K562 (cell line): ENCODE measurements around the gene ADGRE2. TPM values are rescaled to one million over a fixed set of nuclear protein-coding genes. Genes with fewer than 3 reads are reported as not detected.

Experiments
- ATAC-seq: fragments of 200-7000 bp; cut with Tn5 transposase; 3 replicates; pipeline ENCODE4 v1.9.1; 2020; ENCODE audit warnings: moderate library complexity
- BruUV-seq: library from RNA; stranded (reverse); fragments of 400-500 nt; replicated peaks from 2 replicates; lab custom pipeline; 2021; lab: Mats Ljungman, UMichigan
- CTCF ChIA-PET: fragments of 300-600 bp; formaldehyde crosslinking; extraction: SDS; loops from one replicate; lab custom pipeline; 2021; ENCODE audit warnings: low intra/inter-chr PET ratio; lab: Yijun Ruan, JAX
- POLR2A ChIA-PET: fragments of 300-600, 350-650 bp; sonication (Branson Sonifier 250); formaldehyde crosslinking; extraction: SDS; loops from one replicate; lab custom pipeline; 2021; ENCODE audit warnings: antibody characterized with exemption, inconsistent platforms; lab: Yijun Ruan, JAX
- DNase-seq, 4 experiments: peaks; one replicate each; pipeline versions ENCODE4 v3.0.0 to v3.0.0-alpha.2; 2011 to 2018; ENCODE audit warnings: low spot score in 3 of 4, mixed read lengths in 3 of 4; ENCODE audit errors: extremely low read depth in 1 of 4
- FAIRE-seq: peaks from 2 replicates; lab custom pipeline; 2011; peaks lifted over from hg19 to GRCh38; lab: Jason Lieb, UNC
- H2AFZ ChIP-seq: 2 replicates; pipeline ENCODE4 v1.6.0; 2011; ENCODE audit warnings: low read depth, low read length, control low read depth, inconsistent platforms
- H3K27ac ChIP-seq: fragments of 200-600 bp; 3 replicates; pipeline ENCODE4 v1.8.0; 2011; ENCODE audit warnings: low read depth, mild to moderate bottlenecking, control low read depth, inconsistent platforms, low read length, moderate library complexity, mixed read lengths; ENCODE audit errors: extremely low read depth
- H3K27me3 ChIP-seq, 2 experiments: fragments of 300-600 bp in 1 of 2; 2 replicates in 1 of 2; 3 replicates in 1 of 2; pipeline versions ENCODE4 v1.6.0 to v1.8.0; 2011; ENCODE audit warnings: inconsistent platforms in 2 of 2, low read length in 2 of 2, mild to moderate bottlenecking in 1 of 2, mixed read lengths in 1 of 2, moderate library complexity in 1 of 2; ENCODE audit not compliant: control insufficient read depth in 2 of 2, insufficient read depth in 2 of 2
- H3K36me3 ChIP-seq: fragments of 300-600 bp; 3 replicates; pipeline ENCODE4 v1.8.0; 2011; ENCODE audit warnings: mild to moderate bottlenecking, low read length, inconsistent platforms; ENCODE audit not compliant: control insufficient read depth, insufficient read depth
- H3K4me1 ChIP-seq, 2 experiments: fragments of 200-600 bp in 1 of 2; replicated peaks in 1 of 2; 2 replicates in 1 of 2; 3 replicates in 1 of 2; pipeline versions ENCODE4 v1.5.1 to v1.8.0; 2011; ENCODE audit warnings: inconsistent platforms in 2 of 2, low read length in 2 of 2, mild to moderate bottlenecking in 1 of 2, mixed read lengths in 1 of 2, moderate library complexity in 1 of 2; ENCODE audit not compliant: control insufficient read depth in 2 of 2, insufficient read depth in 2 of 2
- H3K4me2 ChIP-seq: 2 replicates; pipeline ENCODE4 v1.6.1; 2011; ENCODE audit warnings: low read length, control low read depth, inconsistent platforms, mixed read lengths; ENCODE audit not compliant: insufficient read depth
- H3K4me3 ChIP-seq: fragments of 200-600 bp; sonication (generic), shearing (Covaris generic); 2 replicates; pipeline ENCODE4 v1.5.1; 2016; ENCODE audit warnings: control low read depth, inconsistent platforms
- H3K79me2 ChIP-seq: fragments of 200-600 bp; 3 replicates; pipeline ENCODE4 v1.8.0; 2011; ENCODE audit warnings: low read length, inconsistent platforms; ENCODE audit not compliant: control insufficient read depth, insufficient read depth
- H3K9ac ChIP-seq, 2 experiments: 2 replicates each; pipeline versions ENCODE4 v1.6.0 to v1.6.1; 2011; ENCODE audit warnings: low read depth in 2 of 2, low read length in 2 of 2, control low read depth in 1 of 2, inconsistent platforms in 1 of 2, mild to moderate bottlenecking in 1 of 2, mixed read lengths in 1 of 2; ENCODE audit not compliant: insufficient read depth in 1 of 2
- H3K9me1 ChIP-seq: one replicate; pipeline ENCODE4 v1.6.0; 2011; ENCODE audit warnings: inconsistent platforms, mild to moderate bottlenecking, low read length, moderate library complexity; ENCODE audit not compliant: control insufficient read depth, insufficient read depth
- H3K9me3 ChIP-seq: replicated peaks from 2 replicates; pipeline ENCODE4 v1.5.1; 2011; ENCODE audit warnings: low read depth, low read length, inconsistent platforms; ENCODE audit not compliant: control insufficient read depth, insufficient read depth
- H4K20me1 ChIP-seq: replicated peaks from 2 replicates; pipeline ENCODE4 v1.6.1; 2011; ENCODE audit warnings: low read length, inconsistent platforms, mixed read lengths; ENCODE audit not compliant: control insufficient read depth, insufficient read depth
- HNRNPL ChIP-seq: fragments of 200-400 bp; formaldehyde crosslinking; IDR thresholded peaks from 2 replicates; pipeline ENCODE4 v1.6.1; 2017; ENCODE audit warnings: low read depth, mild to moderate bottlenecking, low read length
- HNRNPUL1 ChIP-seq: fragments of 200-400 bp; formaldehyde crosslinking; IDR thresholded peaks from 2 replicates; pipeline ENCODE4 v1.6.1; 2017; ENCODE audit warnings: low read length
- SREBF2 ChIP-seq: sonication (generic); formaldehyde crosslinking; IDR thresholded peaks from 2 replicates; pipeline ENCODE4 v1.4.0; 2020; ENCODE audit warnings: mild to moderate bottlenecking, missing genetic modification reagents
- SUPT5H ChIP-seq: fragments of 450-650 bp; IDR thresholded peaks from 2 replicates; pipeline ENCODE4 v1.6.1; 2016
- YY1 ChIP-seq, 3 experiments: IDR thresholded peaks; 2 replicates each; pipeline ENCODE4 v1.6.1; 2011; ENCODE audit warnings: low read length in 2 of 3, mild to moderate bottlenecking in 2 of 3, moderate library complexity in 2 of 3, borderline replicate concordance in 1 of 3, control low read depth in 1 of 3, low read depth in 1 of 3; ENCODE audit not compliant: insufficient read depth in 3 of 3, insufficient replicate concordance in 2 of 3, control insufficient read depth in 1 of 3, insufficient read length in 1 of 3; ENCODE audit errors: extremely low read depth in 1 of 3
- ZFP30 ChIP-seq: fragments of 250-450 bp; sonication (Bioruptor Pico); IDR thresholded peaks from 2 replicates; pipeline ENCODE4 v1.8.0; 2022; ENCODE audit warnings: moderate library complexity, mild to moderate bottlenecking, inconsistent platforms, borderline replicate concordance
- ZNF165 ChIP-seq: fragments of 250-450 bp; sonication (Bioruptor Pico); IDR thresholded peaks from 2 replicates; pipeline ENCODE4 v1.4.0; 2020; ENCODE audit warnings: borderline replicate concordance
- ZNF184 ChIP-seq: sonication (generic); formaldehyde crosslinking; IDR thresholded peaks from 2 replicates; pipeline ENCODE4 v1.5.0; 2020; ENCODE audit warnings: missing genetic modification reagents
- ZNF644 ChIP-seq: fragments of 200-800 bp; sonication (Bioruptor generic); IDR thresholded peaks from 2 replicates; pipeline ENCODE4 v1.6.1; 2016; ENCODE audit warnings: low read depth, missing genetic modification characterization, missing compliant biosample characterization
- ZNF785 ChIP-seq: fragments of 250-450 bp; sonication (Bioruptor Pico); IDR thresholded peaks from 2 replicates; pipeline ENCODE4 v1.4.0; 2020; ENCODE audit warnings: mild to moderate bottlenecking
- WGBS: fragments of 100-300 bp; shearing (Covaris generic); methylation state at CpG from one replicate; pipeline ENCODE4 v1.1.6; 2016; ENCODE audit warnings: low coverage, mixed read lengths; ENCODE audit not compliant: insufficient coverage; ENCODE audit errors: missing lambda C conversion rate; 5-methylcytosine and 5-hydroxymethylcytosine counted together
- in situ Hi-C: fragments of 300-500 bp; cut with MboI; formaldehyde crosslinking; loops from 4 replicates; pipeline ENCODE4 v1.15.0; 2018; ENCODE audit warnings: inconsistent platforms, mixed read lengths
- intact Hi-C: fragments of 100-400 bp; cut with micrococcal nuclease; formaldehyde crosslinking; loops from 2 replicates; pipeline ENCODE4 v1.14.2; 2022
- polyA plus RNA-seq, 8 experiments: library from polyadenylated mRNA; depleted of rRNA in 4 of 8; stranded (reverse) in 5 of 8; unstranded in 3 of 8; fragments of >200 nt; fragmentation: Nextera tagmentation in 2 of 8; fragmentation: Illumina TruSeq in 1 of 8; extraction: Ambion mirVana in 2 of 8; extraction: Trizol in 1 of 8; gene quantifications; 2 replicates each; pipeline versions ENCODE4 v1.2.1 to v1.2.3, GENCODE V29; 2011 to 2014; ENCODE audit warnings: inconsistent platforms in 1 of 8, missing spikeins in 1 of 8
- total RNA-seq, 7 experiments: library from RNA; depleted of rRNA in 6 of 7; stranded (reverse); fragments of >200 nt in 6 of 7; fragmentation: Illumina TruSeq in 2 of 7; extraction: Trizol in 2 of 7; gene quantifications; 2 replicates each; pipeline versions ENCODE4 v1.2.1 to v1.2.3, GENCODE V29; 2011 to 2021; ENCODE audit warnings: low replicate concordance in 1 of 7
- TF ChIP-seq, protein P1 (sequence below), 3 experiments: IDR thresholded peaks in 2 of 3; conservative IDR thresholded peaks in 1 of 3; 2 replicates each; pipeline ENCODE4 v1.5.1; 2011 to 2012; ENCODE audit warnings: low read length in 3 of 3, mild to moderate bottlenecking in 3 of 3, control low read depth in 2 of 3, improper control_type of control experiment in 1 of 3, inconsistent platforms in 1 of 3, low read depth in 1 of 3, mixed read lengths in 1 of 3, moderate library complexity in 1 of 3; ENCODE audit not compliant: insufficient read depth in 2 of 3
- TF ChIP-seq, protein P2 (sequence below): IDR thresholded peaks from 3 replicates; pipeline ENCODE4 v1.6.1; 2011; ENCODE audit warnings: borderline replicate concordance, mild to moderate bottlenecking; ENCODE audit not compliant: insufficient read length, insufficient read depth

ADGRE2 gene
- total and polyA plus RNA-seq, 9 of the 15 experiments (the other 6 are each of a cell fraction or from before 2014, with no cell fraction given): 4.3 to 17.3 (median 9.8) TPM

DNA sequence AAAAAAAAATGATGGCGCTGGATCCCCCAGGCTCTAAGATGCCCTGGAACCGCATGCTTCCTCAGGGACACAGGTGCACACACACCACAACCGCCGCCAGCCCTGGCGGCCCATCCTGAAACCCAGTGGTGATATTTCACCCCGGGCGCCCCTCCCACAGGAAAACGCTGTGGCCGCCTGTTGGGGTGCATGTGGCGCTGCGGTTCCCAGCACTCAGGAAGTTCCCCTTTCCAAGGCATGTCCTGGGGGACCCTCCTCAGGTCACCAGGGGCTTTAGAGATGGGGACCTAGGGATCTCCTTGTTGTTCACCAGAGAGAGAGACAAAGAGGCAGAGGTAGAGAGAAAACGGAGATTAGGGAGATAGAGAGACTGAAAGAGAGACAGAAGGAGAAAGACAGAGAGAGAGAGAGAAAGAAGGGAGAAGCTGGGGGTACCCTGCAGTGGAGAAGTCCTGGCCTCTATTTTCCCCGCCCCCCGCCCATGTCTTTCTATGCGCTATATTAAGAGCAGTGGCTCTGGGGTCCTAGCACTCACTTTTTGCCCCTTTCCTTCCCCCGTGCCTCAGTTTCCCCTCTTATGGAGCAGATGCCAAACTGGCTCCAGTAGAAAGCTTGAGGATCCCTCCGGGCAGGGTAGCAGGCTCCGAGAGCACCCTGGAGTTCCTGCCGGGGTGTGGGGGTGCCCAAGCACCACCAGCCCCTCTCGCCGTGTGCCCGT is 2.3 kb downstream of the ADGRE2 start:
- FAIRE-seq (peak; percentile 49), ATAC-seq (peak; percentile 76), DNase-seq (peak; percentile 59 to 75 (median 63))
- Histone ChIP-seq H3K4me3 (peak overlapping the region; percentile 90), H3K9ac (peak overlapping the region; percentile 86 to 91), H3K27me3 (no peaks in the 10 kb centered on the region), H2AFZ (peak overlapping the region; percentile 91), H3K27ac (peak overlapping the region; percentile 76), H3K36me3 (peaks cover 24% of the 10 kb centered on the region; the same call in 2 of the 3 replicates), H3K9me1 (no peaks in the 10 kb centered on the region), H3K4me2 (peak overlapping the region; percentile 92), H3K9me3 (no peaks in the 10 kb centered on the region), H3K4me1 (peaks cover 0 to 23% of the 10 kb centered on the region in 2 experiments; a peak in 3 of 5 replicates), H3K79me2 (peaks cover 22% of the 10 kb centered on the region), H4K20me1 (no peaks in the 10 kb centered on the region)
- intact Hi-C loops: no loop called here
- POLR2A ChIA-PET: interaction anchor here (0.6 to 1.6 kb wide), 7 partner anchors 9 to 207 kb away, joined by 3 to 5 read pairs (median 3); no protein-coding TSS in a partner anchor
- BruUV-seq: TSS peak; percentile 83
- CTCF ChIA-PET: interaction anchor here (0.7 kb wide), 1 partner anchor 264 kb away, joined by 4 read pairs; no protein-coding TSS in a partner anchor
- WGBS: 3% methylated on average over 21 of the region's 22 CpGs
- in situ Hi-C loops: no loop called here
- TF ChIP-seq SUPT5H (peak; percentile 9; the same call in 1 of the 2 replicates), ZNF644 (tag) (no peak), ZFP30 (CRISPR knock-in tag) (no peak), ZNF785 (no peak), ZNF184 (CRISPR knock-in tag) (no peak), YY1 (IDR thresholded peaks at IDR 0.05; ENCODE audit: borderline replicate concordance in 1 of 3, control insufficient read depth in 1 of 3, extremely low read depth in 1 of 3, insufficient read depth in 3 of 3, insufficient read length in 1 of 3, insufficient replicate concordance in 2 of 3, low read depth in 1 of 3, low read length in 2 of 3) (peak in 2 of 3 experiments; percentile 44 to 56), SREBF2 (CRISPR knock-in tag) (no peak), HNRNPUL1 (no peak), HNRNPL (no peak), ZNF165 (no peak)
- TF ChIP-seq, protein P1, sequence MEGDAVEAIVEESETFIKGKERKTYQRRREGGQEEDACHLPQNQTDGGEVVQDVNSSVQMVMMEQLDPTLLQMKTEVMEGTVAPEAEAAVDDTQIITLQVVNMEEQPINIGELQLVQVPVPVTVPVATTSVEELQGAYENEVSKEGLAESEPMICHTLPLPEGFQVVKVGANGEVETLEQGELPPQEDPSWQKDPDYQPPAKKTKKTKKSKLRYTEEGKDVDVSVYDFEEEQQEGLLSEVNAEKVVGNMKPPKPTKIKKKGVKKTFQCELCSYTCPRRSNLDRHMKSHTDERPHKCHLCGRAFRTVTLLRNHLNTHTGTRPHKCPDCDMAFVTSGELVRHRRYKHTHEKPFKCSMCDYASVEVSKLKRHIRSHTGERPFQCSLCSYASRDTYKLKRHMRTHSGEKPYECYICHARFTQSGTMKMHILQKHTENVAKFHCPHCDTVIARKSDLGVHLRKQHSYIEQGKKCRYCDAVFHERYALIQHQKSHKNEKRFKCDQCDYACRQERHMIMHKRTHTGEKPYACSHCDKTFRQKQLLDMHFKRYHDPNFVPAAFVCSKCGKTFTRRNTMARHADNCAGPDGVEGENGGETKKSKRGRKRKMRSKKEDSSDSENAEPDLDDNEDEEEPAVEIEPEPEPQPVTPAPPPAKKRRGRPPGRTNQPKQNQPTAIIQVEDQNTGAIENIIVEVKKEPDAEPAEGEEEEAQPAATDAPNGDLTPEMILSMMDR (IDR thresholded peaks at IDR 0.05 in 2 of 3, conservative IDR thresholded peaks at IDR 0.05 in 1 of 3; ENCODE audit: insufficient read depth in 2 of 3, low read depth in 1 of 3, low read length in 3 of 3): peak; percentile 31 to 34 (median 31); a peak in 4 of 6 replicates
- TF ChIP-seq, protein P2, sequence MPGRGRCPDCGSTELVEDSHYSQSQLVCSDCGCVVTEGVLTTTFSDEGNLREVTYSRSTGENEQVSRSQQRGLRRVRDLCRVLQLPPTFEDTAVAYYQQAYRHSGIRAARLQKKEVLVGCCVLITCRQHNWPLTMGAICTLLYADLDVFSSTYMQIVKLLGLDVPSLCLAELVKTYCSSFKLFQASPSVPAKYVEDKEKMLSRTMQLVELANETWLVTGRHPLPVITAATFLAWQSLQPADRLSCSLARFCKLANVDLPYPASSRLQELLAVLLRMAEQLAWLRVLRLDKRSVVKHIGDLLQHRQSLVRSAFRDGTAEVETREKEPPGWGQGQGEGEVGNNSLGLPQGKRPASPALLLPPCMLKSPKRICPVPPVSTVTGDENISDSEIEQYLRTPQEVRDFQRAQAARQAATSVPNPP: no peak
